ENCODE measurements around the gene FAM83D.
A peak's percentile ranks its signal among the peaks of the same experiment; 100 is the strongest.
"Not testable (repeated sequence)": the region's sequence is repeated elsewhere in the genome, so short reads cannot be mapped to it uniquely, and the experiment has no call there.

FAM83D gene

DNA sequence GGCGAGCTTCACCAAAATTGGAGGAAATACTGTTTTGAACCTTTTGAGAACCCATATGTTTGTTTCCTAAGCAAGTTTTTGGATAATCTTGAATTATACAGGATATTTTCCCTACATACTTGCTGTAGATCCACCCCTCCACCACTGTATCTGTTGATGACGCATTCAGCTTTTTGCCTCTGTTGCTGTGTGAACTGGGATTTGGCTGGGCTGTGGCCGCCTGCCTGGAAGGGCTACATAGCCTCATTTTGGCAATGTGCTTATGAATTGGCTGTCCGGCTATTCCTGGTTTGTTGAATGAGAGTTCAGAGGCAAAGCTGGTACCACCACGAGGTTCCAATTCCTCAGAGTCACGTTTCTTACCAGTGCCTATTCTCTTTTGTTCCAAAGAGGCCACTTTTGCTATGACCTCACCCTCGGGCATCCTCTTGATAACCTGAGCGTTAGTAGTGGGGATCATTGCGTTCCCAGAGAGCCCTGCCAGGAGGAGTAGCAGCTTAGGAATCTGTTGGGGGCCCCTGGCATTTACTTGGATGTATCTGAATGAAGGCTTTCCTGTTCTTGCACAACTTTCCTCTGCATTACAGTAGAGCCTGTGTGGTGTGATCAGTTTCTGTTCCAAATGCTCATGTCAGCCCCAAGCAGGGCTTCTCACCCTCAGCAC, 6.4 kb downstream of the FAM83D start:
- DNase-seq (ENCODE audit: low read depth in 1 of 2, low spot score in 1 of 2), result no peak

DNA sequence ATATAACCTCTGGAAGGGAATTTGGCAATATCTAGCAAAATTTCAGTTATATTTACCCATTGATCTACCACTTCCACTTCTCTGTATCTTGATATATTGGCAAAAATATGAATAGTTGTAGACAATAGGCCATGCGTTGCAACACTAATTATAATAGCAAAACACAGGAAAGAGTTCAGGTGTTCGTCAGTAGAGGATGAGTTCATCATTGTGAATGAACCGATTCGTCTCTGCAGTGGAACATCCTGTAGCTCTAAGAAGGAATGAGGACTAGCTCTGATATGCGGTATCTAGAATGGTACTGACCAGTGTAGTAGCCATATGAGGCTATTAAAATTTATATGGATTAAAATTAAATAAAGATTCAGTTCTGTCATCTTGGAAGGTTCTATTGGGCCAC, 8.3 kb downstream of the FAM83D start:
- DNase-seq (ENCODE audit: low read depth in 1 of 2, low spot score in 1 of 2), result no peak

DNA sequence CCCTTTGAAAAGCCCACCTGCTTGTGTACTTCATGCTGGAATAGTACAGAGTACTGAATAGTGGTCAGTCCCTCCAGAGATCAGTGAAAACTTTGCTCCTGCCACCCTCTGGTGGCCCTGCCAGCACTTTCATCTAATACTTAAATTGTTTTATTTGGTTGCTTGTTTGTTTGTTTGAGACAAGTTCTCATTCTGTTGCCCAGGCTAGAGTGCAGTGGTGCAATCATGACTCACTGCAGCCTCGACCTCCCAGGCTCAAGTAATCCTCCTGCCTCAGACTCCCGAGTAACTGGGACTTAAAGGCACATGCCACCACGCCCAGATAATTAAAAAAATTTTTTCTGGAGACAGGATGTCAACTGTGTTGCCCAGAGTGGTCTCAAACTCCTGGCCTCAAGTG, 9.1 kb downstream of the FAM83D start:
- no peak for DNase-seq (ENCODE audit: low read depth in 1 of 2, low spot score in 1 of 2)

DNA sequence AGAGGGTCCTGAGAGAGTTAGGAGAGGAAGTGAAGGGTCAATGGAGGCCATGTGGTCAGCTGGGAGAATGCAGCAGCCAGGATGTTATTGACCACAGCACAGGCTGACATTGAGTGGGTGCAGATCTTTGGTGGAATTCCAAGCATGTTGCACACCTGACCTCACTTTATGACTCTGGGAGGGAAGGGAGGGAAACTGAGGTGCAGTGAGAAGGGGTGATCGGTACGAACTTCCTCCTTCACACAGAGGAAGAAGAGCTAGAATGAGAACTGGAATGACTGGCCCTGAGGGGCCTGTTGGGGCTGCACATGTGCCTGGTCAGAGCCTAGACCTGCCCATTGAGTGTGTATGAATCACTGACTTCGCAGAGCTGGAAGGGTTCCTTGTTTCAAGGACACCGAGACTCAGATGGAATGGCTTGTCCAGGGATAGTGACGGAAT, 9.8 kb downstream of the FAM83D start:
- no peak for DNase-seq (ENCODE audit: low read depth in 1 of 2, low spot score in 1 of 2)

DNA sequence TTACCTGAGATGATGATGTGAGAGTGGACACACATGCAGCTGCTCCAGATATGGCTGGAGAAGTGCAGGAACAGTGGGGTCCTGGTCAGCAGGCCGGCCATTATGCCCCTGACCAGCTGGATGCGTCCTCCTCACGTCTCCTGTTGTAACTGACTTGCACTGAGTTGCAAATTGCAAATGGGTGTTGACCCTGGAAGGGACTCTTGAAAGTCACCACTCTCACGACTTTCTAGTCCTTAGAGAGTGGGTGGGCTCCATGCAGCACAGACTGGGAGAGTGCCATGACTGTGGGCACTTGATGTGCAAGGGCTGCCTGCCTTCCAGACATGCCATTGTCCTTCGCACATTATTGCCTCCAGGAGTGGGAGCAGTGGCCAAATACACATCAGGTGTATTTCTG, 10.8 kb downstream of the FAM83D start:
- DNase-seq (ENCODE audit: low read depth in 1 of 2, low spot score in 1 of 2), result no peak

DNA sequence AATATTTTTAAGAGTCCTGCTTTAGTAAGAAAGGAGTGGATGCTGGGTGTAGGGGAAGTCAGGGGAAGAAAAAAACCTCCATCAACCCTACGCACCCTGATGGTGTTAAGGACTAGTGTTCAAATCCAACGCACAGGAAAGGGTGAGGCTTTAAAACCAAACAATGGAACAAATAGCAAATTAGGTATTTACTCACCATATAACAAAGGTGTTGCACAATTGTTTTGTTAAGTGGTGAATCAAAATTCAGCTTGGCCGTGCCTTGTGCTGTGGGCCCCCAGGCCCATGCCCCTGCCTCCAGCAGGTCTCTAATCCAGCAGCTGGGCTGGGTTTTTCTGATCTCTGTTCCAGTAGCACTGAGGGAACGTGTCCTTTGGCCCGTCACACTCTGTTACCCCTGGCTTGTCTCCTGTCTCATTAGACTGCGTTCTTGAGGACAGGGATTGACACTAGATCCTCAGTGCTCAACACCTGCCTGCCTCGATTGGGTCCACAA, 11.8 kb downstream of the FAM83D start:
- DNase-seq (ENCODE audit: low read depth in 1 of 2, low spot score in 1 of 2), result no peak

- no peak for DNase-seq (ENCODE audit: low read depth in 1 of 2, low spot score in 1 of 2)
Observed at GRCh38 chr20:38939686-38940085, 13.5 kb downstream of the FAM83D start.

DNA sequence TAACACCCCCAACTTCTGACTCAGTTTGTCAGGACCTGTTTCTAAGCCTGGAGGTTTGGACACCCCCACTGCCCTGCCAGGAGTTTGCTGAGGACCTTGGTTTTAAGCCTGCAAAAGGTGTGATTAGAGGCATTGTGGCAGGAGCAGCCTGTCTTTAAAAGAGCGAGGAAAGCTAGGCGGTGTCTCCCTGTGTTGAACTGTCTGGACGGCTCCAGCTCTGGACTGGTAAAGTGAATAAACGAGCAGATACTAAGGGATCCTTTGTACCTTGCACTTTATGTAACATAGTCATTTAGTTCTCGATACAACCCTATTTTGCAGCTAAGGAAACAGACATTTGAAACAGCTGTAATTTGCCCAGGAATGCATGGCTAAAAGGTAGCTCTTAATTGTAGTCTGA, 14.4 kb downstream of the FAM83D start:
- no peak for DNase-seq (ENCODE audit: low read depth in 1 of 2, low spot score in 1 of 2)

- no peak for DNase-seq (ENCODE audit: low read depth in 1 of 2, low spot score in 1 of 2)
Observed at GRCh38 chr20:38941726-38942389, 15.6 kb downstream of the FAM83D start.

DNA sequence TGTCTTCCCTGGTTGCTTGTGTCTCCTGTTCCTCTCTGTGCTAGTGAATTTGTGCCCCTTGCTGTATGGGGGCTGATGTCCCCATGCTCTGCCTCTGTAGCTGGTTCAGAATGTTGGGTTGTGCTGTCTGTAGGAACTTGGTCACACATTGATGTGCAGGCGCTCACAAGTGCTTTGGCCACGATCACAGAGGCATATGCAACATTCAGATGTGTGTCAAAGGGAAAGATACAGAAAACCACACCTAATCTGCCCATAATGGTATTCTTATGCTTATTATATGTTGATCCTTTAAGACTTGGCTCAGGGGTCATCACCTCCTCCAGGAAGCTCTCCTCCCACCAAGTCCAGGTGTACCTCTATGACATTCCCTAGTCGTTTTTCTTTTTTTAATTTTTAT, 18.8 kb downstream of the FAM83D start:
- DNase-seq (ENCODE audit: low read depth in 1 of 2, low spot score in 1 of 2), result no peak

GRCh38 chr20:38946836-38947235, 20.6 kb downstream of the FAM83D start:
- DNase-seq (ENCODE audit: low read depth in 1 of 2, low spot score in 1 of 2), result no peak

DNA sequence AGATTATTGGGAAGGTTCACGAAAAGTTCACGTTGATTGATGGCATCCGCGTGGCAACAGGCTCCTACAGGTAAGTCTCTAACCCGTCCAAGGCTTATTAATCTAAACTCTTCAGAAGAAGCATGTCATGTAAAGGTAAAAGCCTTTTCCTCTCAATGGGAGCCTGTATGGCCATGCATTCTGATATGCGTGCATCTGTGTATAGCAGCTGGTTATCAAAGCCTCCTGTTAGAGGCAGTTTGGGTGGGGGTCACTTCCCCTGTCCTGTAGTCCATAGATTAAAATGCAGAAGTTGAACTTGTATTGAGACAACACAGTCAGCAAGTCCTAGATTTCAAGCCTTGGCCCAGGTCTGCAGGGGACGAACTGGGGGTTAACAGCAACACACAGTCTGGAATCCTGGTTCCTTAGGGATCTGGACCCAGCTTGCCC, 21.7 kb downstream of the FAM83D start:
- no peak for DNase-seq (ENCODE audit: low read depth in 1 of 2, low spot score in 1 of 2)

- no peak for DNase-seq (ENCODE audit: low read depth in 1 of 2, low spot score in 1 of 2)
Observed at GRCh38 chr20:38950254-38950653, 24.0 kb downstream of the FAM83D start.

GRCh38 chr20:38951611-38952010, 25.4 kb downstream of the FAM83D start:
- DNase-seq (ENCODE audit: low read depth in 1 of 2, low spot score in 1 of 2), result no peak

DNA sequence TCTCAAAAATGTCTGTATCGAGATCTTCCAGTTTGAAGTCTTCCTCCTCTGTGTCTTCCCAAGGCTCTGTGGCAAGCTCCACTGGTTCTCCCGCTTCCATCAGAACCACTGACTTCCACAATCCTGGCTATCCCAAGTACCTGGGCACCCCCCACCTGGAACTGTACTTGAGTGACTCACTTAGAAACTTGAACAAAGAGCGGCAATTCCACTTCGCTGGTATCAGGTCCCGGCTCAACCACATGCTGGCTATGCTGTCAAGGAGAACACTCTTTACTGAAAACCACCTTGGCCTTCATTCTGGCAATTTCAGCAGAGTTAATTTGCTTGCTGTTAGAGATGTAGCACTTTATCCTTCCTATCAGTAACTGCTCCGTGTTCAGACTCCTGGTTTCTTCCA, 25.9 kb downstream of the FAM83D start:
- DNase-seq (ENCODE audit: low read depth in 1 of 2, low spot score in 1 of 2), result no peak

DNA sequence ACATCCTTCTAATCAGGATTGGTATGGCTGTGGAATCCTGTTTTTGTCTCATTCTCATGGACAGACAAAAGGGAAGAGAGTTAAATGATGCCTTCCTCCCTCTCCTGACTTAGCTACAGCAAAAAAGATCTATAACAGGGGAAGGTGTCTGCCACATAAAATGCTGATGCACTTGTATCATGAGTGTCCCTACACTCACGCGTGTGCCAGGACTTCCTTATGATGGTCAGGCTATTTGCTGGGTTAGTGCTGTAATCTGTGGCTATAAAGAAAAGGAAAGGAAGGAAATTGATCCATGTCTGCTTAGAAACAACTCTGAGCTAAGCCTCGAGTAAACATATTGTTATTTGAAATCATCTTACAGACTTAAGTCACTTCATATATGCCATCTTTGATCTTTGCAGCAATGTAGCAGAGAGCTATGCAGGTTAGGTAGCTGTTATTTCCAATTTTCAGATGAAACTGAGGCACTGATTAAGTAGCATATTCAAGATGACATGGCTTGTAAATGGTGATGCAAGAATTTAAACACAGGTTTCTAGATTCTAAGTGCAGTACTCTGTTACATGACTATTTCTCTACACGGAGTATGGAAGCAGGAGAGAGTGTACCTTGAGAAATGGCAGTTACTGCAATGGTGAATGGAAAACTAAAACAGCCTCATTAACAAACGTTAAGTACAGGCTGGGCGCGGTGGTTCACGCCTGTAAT, 27.6 kb downstream of the FAM83D start:
- no peak for DNase-seq (ENCODE audit: low read depth in 1 of 2, low spot score in 1 of 2)

DNA sequence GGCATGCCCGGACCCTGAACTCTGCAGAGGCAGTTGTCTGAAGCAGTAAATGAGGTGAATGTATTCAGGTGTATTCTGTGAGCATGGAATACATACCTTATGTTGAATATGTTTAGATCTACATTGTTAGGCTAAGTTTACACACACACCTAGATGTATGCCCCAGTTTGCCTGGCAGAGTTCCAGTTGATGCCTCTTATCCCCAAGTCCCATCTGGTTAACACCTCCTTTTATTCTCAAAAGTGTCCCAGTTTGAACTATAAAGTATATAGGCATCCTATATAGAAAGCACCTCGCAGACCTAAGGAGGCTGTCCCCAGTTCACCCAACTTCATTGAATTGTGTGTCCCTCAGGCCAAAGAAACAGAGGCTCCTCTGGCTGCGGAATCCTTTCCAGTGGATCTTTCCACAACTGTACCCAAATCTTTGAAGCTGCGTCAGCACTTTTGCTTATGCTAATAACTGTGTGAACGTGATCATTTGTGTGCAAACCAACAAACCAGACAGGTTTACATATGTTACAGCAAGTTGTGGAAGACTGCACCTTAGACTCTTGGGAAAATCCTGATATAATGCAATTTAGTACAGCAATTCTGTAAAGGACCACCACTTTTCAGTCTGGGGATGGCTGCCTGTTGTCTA, 31.1 kb downstream of the FAM83D start:
- no peak for DNase-seq (ENCODE audit: low read depth in 1 of 2, low spot score in 1 of 2)

- no peak for DNase-seq (ENCODE audit: low read depth in 1 of 2, low spot score in 1 of 2)
Observed at GRCh38 chr20:38957915-38958485, 31.8 kb downstream of the FAM83D start.

GRCh38 chr20:38960187-38960687, 34.0 kb downstream of the FAM83D start:
- DNase-seq (ENCODE audit: low read depth in 1 of 2, low spot score in 1 of 2), result not testable (repeated sequence)

DNA sequence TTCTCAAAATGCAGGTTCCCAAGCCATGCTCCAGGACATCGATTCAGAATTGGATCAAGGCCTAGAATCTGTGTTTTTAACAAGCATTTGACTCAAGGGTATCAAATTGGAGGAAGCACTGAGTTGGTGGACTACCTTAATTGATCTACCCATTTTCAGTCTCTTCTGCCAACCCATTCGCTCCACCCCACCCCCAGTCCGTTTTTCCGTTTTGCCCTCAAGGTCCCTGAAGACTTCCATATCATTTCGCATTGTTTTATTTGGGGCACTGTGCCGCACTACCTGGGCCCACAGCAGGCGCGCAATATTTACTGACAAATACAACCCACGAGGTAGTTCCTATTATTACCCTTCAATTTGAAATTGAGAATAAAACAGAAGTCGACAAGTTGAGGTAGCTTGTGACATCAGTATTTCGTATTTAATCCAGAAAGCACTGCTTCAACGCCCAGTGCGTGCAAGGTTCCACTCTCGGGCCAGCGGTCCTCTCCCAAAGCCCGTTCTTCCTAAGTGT, 35.4 kb downstream of the FAM83D start:
- DNase-seq (ENCODE audit: low read depth in 1 of 2, low spot score in 1 of 2), result peak in 1 of 2 donors; percentile 30
